PFSK-1 (cell line): ENCODE results near the gene TNFRSF1A.

Experiments
- POLR2AphosphoS5 ChIP-seq: IDR thresholded peaks from 2 replicates; pipeline ENCODE4 v1.6.1; 2012; ENCODE audit warnings: low read depth, mild to moderate bottlenecking, control low read depth, low read length, moderate library complexity
- SIN3A ChIP-seq: IDR thresholded peaks from 2 replicates; pipeline ENCODE4 v1.6.1; 2012; ENCODE audit warnings: mild to moderate bottlenecking, low read length, moderate library complexity, borderline replicate concordance; ENCODE audit not compliant: insufficient read depth
- TAF1 ChIP-seq: IDR thresholded peaks from 2 replicates; pipeline ENCODE4 v1.6.1; 2012; ENCODE audit warnings: low read length, control low read depth, borderline replicate concordance; ENCODE audit not compliant: insufficient read depth
- TF ChIP-seq, protein P1 (sequence below), 2 experiments: IDR thresholded peaks; 2 replicates each; pipeline versions ENCODE4 v1.6.1 to v1.8.0; 2011 to 2012; ENCODE audit warnings: low read depth in 2 of 2, low read length in 2 of 2, control low read depth in 1 of 2, inconsistent platforms in 1 of 2, mild to moderate bottlenecking in 1 of 2, moderate library complexity in 1 of 2; ENCODE audit not compliant: insufficient read depth in 1 of 2

TNFRSF1A gene

GRCh38 chr12:6279631-6280030, 62.2 kb downstream of the TNFRSF1A start:
- TF ChIP-seq, protein P1, sequence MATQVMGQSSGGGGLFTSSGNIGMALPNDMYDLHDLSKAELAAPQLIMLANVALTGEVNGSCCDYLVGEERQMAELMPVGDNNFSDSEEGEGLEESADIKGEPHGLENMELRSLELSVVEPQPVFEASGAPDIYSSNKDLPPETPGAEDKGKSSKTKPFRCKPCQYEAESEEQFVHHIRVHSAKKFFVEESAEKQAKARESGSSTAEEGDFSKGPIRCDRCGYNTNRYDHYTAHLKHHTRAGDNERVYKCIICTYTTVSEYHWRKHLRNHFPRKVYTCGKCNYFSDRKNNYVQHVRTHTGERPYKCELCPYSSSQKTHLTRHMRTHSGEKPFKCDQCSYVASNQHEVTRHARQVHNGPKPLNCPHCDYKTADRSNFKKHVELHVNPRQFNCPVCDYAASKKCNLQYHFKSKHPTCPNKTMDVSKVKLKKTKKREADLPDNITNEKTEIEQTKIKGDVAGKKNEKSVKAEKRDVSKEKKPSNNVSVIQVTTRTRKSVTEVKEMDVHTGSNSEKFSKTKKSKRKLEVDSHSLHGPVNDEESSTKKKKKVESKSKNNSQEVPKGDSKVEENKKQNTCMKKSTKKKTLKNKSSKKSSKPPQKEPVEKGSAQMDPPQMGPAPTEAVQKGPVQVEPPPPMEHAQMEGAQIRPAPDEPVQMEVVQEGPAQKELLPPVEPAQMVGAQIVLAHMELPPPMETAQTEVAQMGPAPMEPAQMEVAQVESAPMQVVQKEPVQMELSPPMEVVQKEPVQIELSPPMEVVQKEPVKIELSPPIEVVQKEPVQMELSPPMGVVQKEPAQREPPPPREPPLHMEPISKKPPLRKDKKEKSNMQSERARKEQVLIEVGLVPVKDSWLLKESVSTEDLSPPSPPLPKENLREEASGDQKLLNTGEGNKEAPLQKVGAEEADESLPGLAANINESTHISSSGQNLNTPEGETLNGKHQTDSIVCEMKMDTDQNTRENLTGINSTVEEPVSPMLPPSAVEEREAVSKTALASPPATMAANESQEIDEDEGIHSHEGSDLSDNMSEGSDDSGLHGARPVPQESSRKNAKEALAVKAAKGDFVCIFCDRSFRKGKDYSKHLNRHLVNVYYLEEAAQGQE (IDR thresholded peaks at IDR 0.05; ENCODE audit: insufficient read depth in 1 of 2, low read depth in 2 of 2, low read length in 2 of 2), result no peak

DNA sequence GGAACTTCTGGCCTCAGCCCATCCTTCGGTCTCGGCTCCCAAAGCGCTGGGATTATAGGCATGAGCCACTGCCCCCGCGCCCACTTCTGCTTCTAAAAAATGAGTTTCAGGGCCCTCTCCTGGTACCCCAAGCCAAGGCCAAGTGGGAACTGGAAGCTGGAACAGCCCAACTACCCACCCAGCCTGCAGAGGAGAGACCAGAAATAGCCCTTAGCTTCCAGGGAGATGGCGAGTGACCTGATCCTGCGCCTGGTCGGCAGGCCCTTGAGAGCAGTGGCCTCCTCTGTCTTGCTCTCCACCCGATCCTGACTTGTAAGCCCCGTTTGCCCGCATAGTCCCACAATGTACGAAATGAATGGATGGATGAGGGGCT, 62.6 kb downstream of the TNFRSF1A start:
- TF ChIP-seq POLR2AphosphoS5 (no peak), SIN3A (no peak), TAF1 (no peak)
